Measurements from ENCODE around the gene KLF13.

DNA sequence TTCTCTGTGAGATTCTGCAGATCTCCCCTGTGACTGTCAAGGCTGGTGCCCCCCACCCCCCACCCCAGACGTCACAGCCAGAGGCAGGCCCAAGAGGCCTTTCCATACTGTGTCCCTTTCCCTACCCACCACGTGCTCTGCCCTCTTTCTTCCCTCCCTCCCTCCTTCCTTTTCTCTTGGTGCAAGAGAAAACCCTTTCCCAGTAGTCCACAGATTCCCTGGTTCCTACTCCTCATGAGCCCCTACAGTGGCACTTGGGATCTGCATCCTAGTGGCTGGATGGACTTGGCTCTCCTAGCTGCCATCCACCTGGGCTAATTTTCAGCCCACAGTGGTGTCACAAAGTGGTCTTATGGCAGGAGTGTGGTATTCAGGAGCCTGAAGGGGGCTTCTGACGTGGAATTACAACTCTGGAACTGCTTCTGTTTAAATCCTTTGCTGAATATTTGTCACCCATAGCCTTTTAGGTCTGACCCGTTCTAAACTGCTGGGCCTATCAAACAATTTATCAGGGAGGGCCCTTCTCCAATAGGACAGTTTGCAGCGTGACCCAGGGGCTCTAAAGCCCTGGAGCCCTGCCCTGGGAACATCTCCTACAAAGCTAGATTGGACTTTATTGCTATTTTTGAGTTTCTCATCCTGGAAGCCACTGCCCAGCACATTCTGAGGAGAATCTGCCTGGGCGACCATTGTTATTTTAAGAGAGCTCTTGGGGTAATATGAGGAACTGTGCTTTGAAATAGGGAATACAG, 35.3 kb downstream of the KLF13 start:
- TF ChIP-seq TCF7 (IDR thresholded peaks at IDR 0.05; ENCODE audit: borderline replicate concordance) (no peak), KDM1A (IDR thresholded peaks at IDR 0.05; ENCODE audit: borderline replicate concordance) (no peak), ASH2L (IDR thresholded peaks at IDR 0.05; ENCODE audit: borderline replicate concordance, low read depth) (no peak), POLR2AphosphoS5 (IDR thresholded peaks at IDR 0.05; ENCODE audit: low read length) (no peak; the same call in 1 of the 2 replicates), SP1 (IDR thresholded peaks at IDR 0.05; ENCODE audit: low read depth, low read length) (no peak), BCL11A (IDR thresholded peaks at IDR 0.05; ENCODE audit: low read depth, low read length) (no peak), RCOR1 (conservative IDR thresholded peaks at IDR 0.05; ENCODE audit: low read depth, low read length) (no peak)
- TF ChIP-seq, protein P1, sequence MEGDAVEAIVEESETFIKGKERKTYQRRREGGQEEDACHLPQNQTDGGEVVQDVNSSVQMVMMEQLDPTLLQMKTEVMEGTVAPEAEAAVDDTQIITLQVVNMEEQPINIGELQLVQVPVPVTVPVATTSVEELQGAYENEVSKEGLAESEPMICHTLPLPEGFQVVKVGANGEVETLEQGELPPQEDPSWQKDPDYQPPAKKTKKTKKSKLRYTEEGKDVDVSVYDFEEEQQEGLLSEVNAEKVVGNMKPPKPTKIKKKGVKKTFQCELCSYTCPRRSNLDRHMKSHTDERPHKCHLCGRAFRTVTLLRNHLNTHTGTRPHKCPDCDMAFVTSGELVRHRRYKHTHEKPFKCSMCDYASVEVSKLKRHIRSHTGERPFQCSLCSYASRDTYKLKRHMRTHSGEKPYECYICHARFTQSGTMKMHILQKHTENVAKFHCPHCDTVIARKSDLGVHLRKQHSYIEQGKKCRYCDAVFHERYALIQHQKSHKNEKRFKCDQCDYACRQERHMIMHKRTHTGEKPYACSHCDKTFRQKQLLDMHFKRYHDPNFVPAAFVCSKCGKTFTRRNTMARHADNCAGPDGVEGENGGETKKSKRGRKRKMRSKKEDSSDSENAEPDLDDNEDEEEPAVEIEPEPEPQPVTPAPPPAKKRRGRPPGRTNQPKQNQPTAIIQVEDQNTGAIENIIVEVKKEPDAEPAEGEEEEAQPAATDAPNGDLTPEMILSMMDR (IDR thresholded peaks at IDR 0.05 in 2 of 3, conservative IDR thresholded peaks at IDR 0.05 in 1 of 3; ENCODE audit: control insufficient read depth in 2 of 3, extremely low read depth in 1 of 3, insufficient read depth in 1 of 3, low read depth in 3 of 3, low read length in 3 of 3) = no peak
